ENCODE results near the gene FAM219A. TPM values are rescaled to one million over a fixed set of nuclear protein-coding genes. Genes with fewer than 3 reads are reported as not detected.

FAM219A gene
- total RNA-seq, 1 donor from 2014 or later = 28.8 TPM

DNA sequence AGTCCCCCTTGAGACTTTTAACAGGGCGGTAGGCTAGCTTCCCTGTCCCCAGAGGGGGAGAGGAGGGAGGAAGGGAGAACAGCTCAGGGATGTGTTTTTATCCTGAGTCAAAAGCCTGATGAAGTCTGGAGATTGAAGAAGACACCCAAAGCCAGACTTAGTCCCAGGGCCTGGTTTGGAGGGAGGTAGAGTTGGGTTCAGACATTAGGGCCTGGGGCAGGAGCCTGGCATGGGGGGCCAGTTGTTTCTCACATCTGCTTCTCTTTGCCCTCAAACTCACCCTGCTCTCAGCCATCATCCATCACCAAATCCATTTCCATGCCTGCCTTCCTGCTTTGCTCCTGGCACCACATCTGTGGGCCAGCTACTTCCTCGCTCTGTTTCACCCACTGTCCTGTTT, 84.6 kb downstream of the FAM219A start:
- no peak overlapping the region for H3K4me3 ChIP-seq
- H3K36me3 ChIP-seq = no peaks in the 10 kb centered on the region
- peaks cover 10% of the 10 kb centered on the region for H3K4me1 ChIP-seq
- no peak overlapping the region for H3K27ac ChIP-seq
- H3K9me3 ChIP-seq = no peaks in the 10 kb centered on the region
- intact Hi-C loops (cut with DNase I) = no loop called here
- peaks cover 11% of the 10 kb centered on the region for H3K27me3 ChIP-seq
- ATAC-seq (no peak), DNase-seq (no peak)
- no peak for TF ChIP-seq CTCF (IDR thresholded peaks at IDR 0.05)

DNA sequence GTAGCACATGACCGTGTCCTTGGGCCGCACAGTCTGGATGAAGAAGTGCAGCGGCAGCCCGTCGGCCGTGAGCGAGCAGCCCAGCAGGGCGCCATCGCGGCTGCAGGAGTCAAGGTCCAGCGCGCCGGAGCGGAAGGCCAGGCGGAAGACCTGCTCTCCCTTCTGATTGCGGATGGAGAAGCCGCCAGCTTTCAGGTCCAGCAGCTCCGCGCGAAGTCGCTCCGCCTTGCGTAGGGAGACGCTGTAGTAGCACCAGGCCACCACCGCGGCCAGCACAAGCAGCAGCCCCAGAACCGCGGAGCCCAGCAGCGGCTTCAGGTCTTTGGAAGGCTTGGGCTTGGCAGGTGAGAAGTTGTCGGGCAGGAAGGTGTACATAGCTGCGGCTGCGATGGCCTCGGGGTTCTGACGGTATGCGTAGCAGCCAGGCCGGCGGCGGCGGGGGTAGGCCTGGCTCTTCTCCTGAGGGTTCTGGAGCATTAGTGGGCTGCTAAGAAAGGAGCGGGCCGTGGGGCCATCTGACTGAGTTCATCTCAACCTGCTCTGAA, 85.8 kb downstream of the FAM219A start:
- peaks cover 7% of the 10 kb centered on the region for H3K4me1 ChIP-seq
- H3K36me3 ChIP-seq = no peaks in the 10 kb centered on the region
- H3K9me3 ChIP-seq = no peaks in the 10 kb centered on the region
- no peak for ATAC-seq
- no peak overlapping the region for H3K27ac ChIP-seq
- peaks cover 11% of the 10 kb centered on the region for H3K27me3 ChIP-seq
- intact Hi-C loops (cut with DNase I) = no loop called here
- no peak overlapping the region for H3K4me3 ChIP-seq
- DNase-seq = no peak
- TF ChIP-seq CTCF (IDR thresholded peaks at IDR 0.05) = no peak

GRCh38 chr9:34371886-34372466, 86.4 kb downstream of the FAM219A start:
- intact Hi-C loops (cut with DNase I) = no loop called here
- Histone ChIP-seq H3K36me3 (no peaks in the 10 kb centered on the region), H3K27me3 (peaks cover 11% of the 10 kb centered on the region), H3K4me3 (no peak overlapping the region), H3K4me1 (peaks cover 5% of the 10 kb centered on the region), H3K27ac (no peak overlapping the region), H3K9me3 (no peaks in the 10 kb centered on the region)
- no peak for ATAC-seq
- TF ChIP-seq CTCF (IDR thresholded peaks at IDR 0.05) = no peak
- DNase-seq = no peak

DNA sequence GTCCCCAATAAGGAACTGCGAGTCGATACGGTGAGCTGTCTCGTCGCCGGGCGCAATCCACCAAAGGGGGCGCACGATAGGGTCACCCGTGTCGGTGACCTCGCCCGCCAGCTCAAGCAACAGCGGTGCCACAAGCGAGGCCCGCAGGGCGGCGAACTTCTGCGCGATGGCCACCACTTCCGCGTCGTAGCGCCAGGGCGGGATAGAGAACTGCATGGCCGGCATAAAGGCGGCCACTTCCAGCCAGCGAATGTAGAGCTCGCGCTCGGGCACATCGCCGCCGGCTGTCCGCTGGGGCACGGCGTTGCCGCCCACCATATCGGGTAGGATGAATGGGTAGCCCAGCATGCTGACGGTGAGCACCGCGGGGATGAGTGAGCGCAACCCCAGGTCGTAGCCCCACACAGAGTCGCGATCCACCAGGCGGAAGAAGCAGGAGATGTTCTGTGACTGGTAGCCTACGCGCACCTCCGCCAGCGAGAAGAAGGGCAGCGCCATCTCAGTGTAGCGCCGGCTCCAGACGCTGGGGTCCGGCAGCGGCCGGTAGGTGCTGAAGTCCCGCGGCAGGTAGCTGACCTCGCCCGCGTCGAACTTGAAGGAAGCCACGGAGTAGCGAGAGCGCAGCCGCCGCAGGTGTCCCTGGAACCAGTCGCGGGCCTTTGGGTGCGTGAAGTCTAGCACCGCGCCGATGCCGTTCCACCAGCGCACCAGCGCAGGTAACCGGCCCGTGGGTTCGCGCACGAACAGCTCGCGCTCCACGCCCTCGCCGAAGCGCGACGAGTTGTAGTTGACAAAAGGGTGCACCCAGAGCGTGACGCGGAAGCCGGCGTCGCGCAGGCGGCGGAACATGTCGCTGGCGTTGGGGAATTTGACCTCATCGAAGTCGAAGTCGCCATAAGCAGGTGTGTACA, 87.1 kb downstream of the FAM219A start:
- Histone ChIP-seq H3K27me3 (peaks cover 11% of the 10 kb centered on the region), H3K36me3 (no peaks in the 10 kb centered on the region), H3K9me3 (no peaks in the 10 kb centered on the region), H3K27ac (no peak overlapping the region), H3K4me1 (peaks cover 5% of the 10 kb centered on the region), H3K4me3 (no peak overlapping the region)
- no peak for DNase-seq
- TF ChIP-seq CTCF (IDR thresholded peaks at IDR 0.05) = no peak
- ATAC-seq = no peak
- intact Hi-C loops (cut with DNase I) = no loop called here

DNA sequence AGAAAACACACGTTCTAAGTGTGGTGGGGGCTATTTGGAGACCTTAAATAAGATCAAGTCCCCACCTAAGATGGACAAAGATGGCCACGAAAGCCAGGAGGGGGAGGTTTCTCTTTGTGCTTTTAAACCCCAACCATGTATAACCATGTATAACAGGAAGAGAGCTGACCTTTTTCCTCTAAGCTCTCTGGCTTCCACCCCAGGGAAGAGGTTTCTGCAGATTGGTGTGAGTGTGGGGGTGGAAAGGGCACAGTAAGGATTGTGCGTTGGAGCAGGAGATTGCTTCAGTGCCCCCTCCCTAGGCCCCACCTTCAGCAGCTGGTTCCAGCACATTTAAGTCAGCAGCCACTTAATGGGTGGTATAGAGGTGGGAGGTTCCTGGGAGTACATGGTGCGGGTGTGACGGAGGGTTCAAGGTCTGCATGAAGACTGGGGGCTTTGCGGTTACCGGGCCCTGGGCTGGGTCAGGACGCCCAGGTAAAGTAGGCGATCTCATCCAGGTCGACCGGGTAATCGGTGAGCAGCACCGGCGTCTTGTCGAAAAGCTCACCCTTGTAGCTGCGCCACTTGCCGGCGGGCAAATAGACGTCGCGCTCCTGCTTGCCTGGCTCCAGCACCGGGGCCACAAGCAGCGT, 87.9 kb downstream of the FAM219A start:
- no peaks in the 10 kb centered on the region for H3K4me1 ChIP-seq
- no peak overlapping the region for H3K4me3 ChIP-seq
- H3K27ac ChIP-seq = no peak overlapping the region
- DNase-seq (no peak), ATAC-seq (no peak)
- H3K36me3 ChIP-seq = no peaks in the 10 kb centered on the region
- H3K27me3 ChIP-seq = peaks cover 11% of the 10 kb centered on the region
- TF ChIP-seq CTCF (IDR thresholded peaks at IDR 0.05) = no peak
- intact Hi-C loops (cut with DNase I) = no loop called here
- no peaks in the 10 kb centered on the region for H3K9me3 ChIP-seq
